Astrocyte (in vitro differentiated cells and primary cell): ENCODE results near the gene ACACB.

Source experiments
- CTCF ChIP-seq: IDR thresholded peaks from 2 replicates; pipeline ENCODE4 v1.5.1; 2011; ENCODE audit warnings: low read depth, mild to moderate bottlenecking, inconsistent platforms, low read length, moderate library complexity; ENCODE audit not compliant: insufficient read depth
- EZH2 ChIP-seq: IDR thresholded peaks from 2 replicates; pipeline ENCODE4 v1.6.1; 2012; ENCODE audit warnings: mild to moderate bottlenecking, low read length, inconsistent platforms; ENCODE audit not compliant: insufficient read depth

- TF ChIP-seq CTCF (no peak), EZH2 (no peak)
Observed at GRCh38 chr12:109277255-109277898, 161.0 kb downstream of the ACACB start.
